ENCODE results near the gene HOXB4. TPM values are rescaled to one million over a fixed set of nuclear protein-coding genes. Genes with fewer than 3 reads are reported as not detected.

HOXB4 gene
- total RNA-seq, 1 experiment from 2014 or later, result 27.9 TPM

DNA sequence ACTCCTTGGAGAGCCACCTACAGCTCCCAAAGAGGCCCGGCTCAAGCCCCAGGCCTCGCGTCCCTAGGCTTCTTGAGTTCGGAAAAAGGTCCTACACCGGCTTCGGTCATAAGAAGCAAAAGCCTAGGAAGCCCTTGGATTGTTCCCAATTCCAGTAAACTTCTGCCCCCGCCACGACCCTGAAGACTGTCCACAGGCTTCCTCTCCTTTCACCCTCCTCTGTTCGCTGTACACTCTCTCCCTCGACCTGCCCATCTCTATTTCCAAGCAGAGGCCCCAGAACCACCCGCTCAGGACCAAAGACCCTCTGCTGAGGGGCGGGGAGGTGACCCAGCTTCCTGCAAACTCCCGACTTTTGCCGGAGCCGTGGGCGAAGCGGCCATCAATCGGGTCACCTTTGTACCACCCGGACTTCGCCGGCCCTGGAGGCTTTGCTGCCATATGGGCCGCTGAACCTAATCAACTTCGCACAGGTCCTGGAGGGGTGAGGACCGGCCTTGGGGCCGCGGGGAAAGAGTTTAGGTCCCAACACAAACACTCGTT, 36.0 kb downstream of the HOXB4 start:
- Histone ChIP-seq H3K27ac (ENCODE audit: low read length) (peak overlapping the region; percentile 98), H3K27me3 (ENCODE audit: control insufficient read depth, insufficient read depth, low read length) (no peaks in the 10 kb centered on the region), H3K4me1 (ENCODE audit: control insufficient read depth, insufficient read depth, low read length) (peaks cover 44% of the 10 kb centered on the region), H3K9me3 (ENCODE audit: control insufficient read depth, insufficient read depth, low read depth, low read length) (no peaks in the 10 kb centered on the region), H3K36me3 (ENCODE audit: control insufficient read depth, insufficient read depth, low read length) (peaks cover 6% of the 10 kb centered on the region; the same call in 1 of the 2 replicates), H3K4me3 (ENCODE audit: low read depth in 2 of 2, low read length in 2 of 2) (peak overlapping the region; percentile 69 to 81)
- DNase-seq (ENCODE audit: low read depth, low spot score), result no peak
- ChIA-PET POLR2A (interaction anchor here (1.1 kb wide), 1 partner anchor 26 kb away, joined by 4 read pairs; no protein-coding TSS in a partner anchor), CTCF (no interaction called here)
- TF ChIP-seq POLR2AphosphoS5 (IDR thresholded peaks at IDR 0.05; ENCODE audit: low read depth, low read length) (peak; percentile 66; the same call in 1 of the 2 replicates), TCF7L2 (IDR thresholded peaks at IDR 0.05; ENCODE audit: low read depth, low read length) (no peak)
- intact Hi-C loops (cut with micrococcal nuclease; ENCODE audit: unreplicated experiment), result loop anchor here (5.0 kb wide), 1 partner anchor 50 kb away; no protein-coding TSS in a partner anchor
- no TSS peak for BruUV-seq (replicated peaks)
- in situ Hi-C loops (cut with HindIII; ENCODE audit: low pct_unique_long_range_greater_than_20kb, low sequenced_read_pairs), result no loop called here
- ATAC-seq, result peak; percentile 5

DNA sequence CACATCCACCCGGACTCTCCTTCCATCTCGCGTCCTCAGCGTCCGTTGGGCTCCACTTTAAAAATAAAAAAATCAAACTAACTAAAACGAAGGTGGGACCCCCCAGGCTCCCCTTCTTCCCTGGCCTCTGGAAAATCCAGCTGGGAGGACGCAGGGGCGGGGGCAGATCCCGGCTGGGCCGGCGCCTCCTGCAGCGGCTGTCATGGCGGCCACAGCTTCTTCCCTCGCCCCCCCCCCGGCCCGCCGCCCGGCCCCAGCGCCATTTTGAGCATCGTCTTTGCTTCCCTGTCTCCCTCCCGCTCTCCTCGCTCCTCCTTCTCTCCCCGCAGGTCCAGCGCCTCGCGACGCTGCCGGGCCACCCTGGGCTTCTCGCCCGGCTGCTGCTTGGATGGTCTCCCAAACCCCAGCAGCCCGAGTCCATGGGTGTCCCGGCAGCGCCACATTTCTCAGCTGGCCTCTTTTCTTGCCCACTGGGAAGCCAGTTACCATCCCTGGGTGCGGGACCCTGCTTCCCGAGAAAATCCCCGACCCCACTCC, 36.5 kb downstream of the HOXB4 start:
- BruUV-seq (replicated peaks), result no TSS peak
- Histone ChIP-seq H3K36me3 (ENCODE audit: control insufficient read depth, insufficient read depth, low read length) (peaks cover 6% of the 10 kb centered on the region; the same call in 1 of the 2 replicates), H3K4me1 (ENCODE audit: control insufficient read depth, insufficient read depth, low read length) (peaks cover 41% of the 10 kb centered on the region), H3K9me3 (ENCODE audit: control insufficient read depth, insufficient read depth, low read depth, low read length) (no peaks in the 10 kb centered on the region), H3K27me3 (ENCODE audit: control insufficient read depth, insufficient read depth, low read length) (no peaks in the 10 kb centered on the region), H3K27ac (ENCODE audit: low read length) (peak overlapping the region; percentile 98), H3K4me3 (ENCODE audit: low read depth in 2 of 2, low read length in 2 of 2) (peak overlapping the region; percentile 69 to 81)
- TF ChIP-seq POLR2AphosphoS5 (IDR thresholded peaks at IDR 0.05; ENCODE audit: low read depth, low read length) (peak; percentile 80; the same call in 1 of the 2 replicates), SIN3A (IDR thresholded peaks at IDR 0.05; ENCODE audit: borderline replicate concordance, insufficient read depth, low read depth, low read length) (0 out of 2 replicates have a peak, but pooled peaks have one; percentile 46), TCF7L2 (IDR thresholded peaks at IDR 0.05; ENCODE audit: low read depth, low read length) (no peak)
- TF ChIP-seq, protein P1, sequence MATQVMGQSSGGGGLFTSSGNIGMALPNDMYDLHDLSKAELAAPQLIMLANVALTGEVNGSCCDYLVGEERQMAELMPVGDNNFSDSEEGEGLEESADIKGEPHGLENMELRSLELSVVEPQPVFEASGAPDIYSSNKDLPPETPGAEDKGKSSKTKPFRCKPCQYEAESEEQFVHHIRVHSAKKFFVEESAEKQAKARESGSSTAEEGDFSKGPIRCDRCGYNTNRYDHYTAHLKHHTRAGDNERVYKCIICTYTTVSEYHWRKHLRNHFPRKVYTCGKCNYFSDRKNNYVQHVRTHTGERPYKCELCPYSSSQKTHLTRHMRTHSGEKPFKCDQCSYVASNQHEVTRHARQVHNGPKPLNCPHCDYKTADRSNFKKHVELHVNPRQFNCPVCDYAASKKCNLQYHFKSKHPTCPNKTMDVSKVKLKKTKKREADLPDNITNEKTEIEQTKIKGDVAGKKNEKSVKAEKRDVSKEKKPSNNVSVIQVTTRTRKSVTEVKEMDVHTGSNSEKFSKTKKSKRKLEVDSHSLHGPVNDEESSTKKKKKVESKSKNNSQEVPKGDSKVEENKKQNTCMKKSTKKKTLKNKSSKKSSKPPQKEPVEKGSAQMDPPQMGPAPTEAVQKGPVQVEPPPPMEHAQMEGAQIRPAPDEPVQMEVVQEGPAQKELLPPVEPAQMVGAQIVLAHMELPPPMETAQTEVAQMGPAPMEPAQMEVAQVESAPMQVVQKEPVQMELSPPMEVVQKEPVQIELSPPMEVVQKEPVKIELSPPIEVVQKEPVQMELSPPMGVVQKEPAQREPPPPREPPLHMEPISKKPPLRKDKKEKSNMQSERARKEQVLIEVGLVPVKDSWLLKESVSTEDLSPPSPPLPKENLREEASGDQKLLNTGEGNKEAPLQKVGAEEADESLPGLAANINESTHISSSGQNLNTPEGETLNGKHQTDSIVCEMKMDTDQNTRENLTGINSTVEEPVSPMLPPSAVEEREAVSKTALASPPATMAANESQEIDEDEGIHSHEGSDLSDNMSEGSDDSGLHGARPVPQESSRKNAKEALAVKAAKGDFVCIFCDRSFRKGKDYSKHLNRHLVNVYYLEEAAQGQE (IDR thresholded peaks at IDR 0.05; ENCODE audit: insufficient read depth in 1 of 2, low read depth in 2 of 2, low read length in 1 of 2), result no peak; a peak in 1 of 4 replicates
- TF ChIP-seq, protein P2, sequence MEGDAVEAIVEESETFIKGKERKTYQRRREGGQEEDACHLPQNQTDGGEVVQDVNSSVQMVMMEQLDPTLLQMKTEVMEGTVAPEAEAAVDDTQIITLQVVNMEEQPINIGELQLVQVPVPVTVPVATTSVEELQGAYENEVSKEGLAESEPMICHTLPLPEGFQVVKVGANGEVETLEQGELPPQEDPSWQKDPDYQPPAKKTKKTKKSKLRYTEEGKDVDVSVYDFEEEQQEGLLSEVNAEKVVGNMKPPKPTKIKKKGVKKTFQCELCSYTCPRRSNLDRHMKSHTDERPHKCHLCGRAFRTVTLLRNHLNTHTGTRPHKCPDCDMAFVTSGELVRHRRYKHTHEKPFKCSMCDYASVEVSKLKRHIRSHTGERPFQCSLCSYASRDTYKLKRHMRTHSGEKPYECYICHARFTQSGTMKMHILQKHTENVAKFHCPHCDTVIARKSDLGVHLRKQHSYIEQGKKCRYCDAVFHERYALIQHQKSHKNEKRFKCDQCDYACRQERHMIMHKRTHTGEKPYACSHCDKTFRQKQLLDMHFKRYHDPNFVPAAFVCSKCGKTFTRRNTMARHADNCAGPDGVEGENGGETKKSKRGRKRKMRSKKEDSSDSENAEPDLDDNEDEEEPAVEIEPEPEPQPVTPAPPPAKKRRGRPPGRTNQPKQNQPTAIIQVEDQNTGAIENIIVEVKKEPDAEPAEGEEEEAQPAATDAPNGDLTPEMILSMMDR (IDR thresholded peaks at IDR 0.05), result no peak
- CTCF ChIA-PET, result interaction anchor here (0.6 to 1.0 kb wide), 2 partner anchors 51 to 406 kb away, joined by 3 to 4 read pairs; no protein-coding TSS in a partner anchor
- POLR2A ChIA-PET, result interaction anchor here (0.6 to 1.1 kb wide), 7 partner anchors 9 to 522 kb away, joined by 4 to 7 read pairs (median 4); no protein-coding TSS in a partner anchor
- DNase-seq (ENCODE audit: low read depth, low spot score), result no peak
- intact Hi-C loops (cut with micrococcal nuclease; ENCODE audit: unreplicated experiment) (loop anchor here (5.0 kb wide), 1 partner anchor 49 kb away; no protein-coding TSS in a partner anchor), in situ Hi-C loops (cut with HindIII; ENCODE audit: low pct_unique_long_range_greater_than_20kb, low sequenced_read_pairs) (no loop called here)
- ATAC-seq, result peak; percentile 22

Measured in Panc1 (cell line).